SU-DHL-6 (cell line): Measurements from ENCODE around the gene KRT17.
"Not testable (repeated sequence)": the region's sequence is repeated elsewhere in the genome, so short reads cannot be mapped to it uniquely, and the experiment has no call there.

Source experiments
- H2AFZ ChIP-seq: fragments of 200-600 bp; sonication (generic); 2 replicates; pipeline ENCODE4 v1.6.1; 2014; ENCODE audit warnings: low read depth, mild to moderate bottlenecking, moderate library complexity, mixed read lengths, antibody characterized with exemption, low read length; ENCODE audit not compliant: severe bottlenecking
- H3F3A ChIP-seq: fragments of 200-600 bp; shearing (Covaris generic); 2 replicates; pipeline ENCODE4 v1.6.0; 2016; ENCODE audit warnings: antibody characterized with exemption, mild to moderate bottlenecking; ENCODE audit not compliant: insufficient read depth
- H3K27ac ChIP-seq: fragments of 200-600 bp; sonication (generic); 2 replicates; pipeline ENCODE4 v1.5.1; 2016; ENCODE audit warnings: low read depth, mild to moderate bottlenecking, low read length, moderate library complexity, mixed read lengths
- H3K27me3 ChIP-seq: fragments of 200-600 bp; sonication (generic), shearing (Covaris generic); 2 replicates; pipeline ENCODE4 v1.6.0; 2014; ENCODE audit warnings: mild to moderate bottlenecking, low read length
- H3K36me3 ChIP-seq: fragments of 200-600 bp; sonication (generic); 2 replicates; pipeline ENCODE4 v1.6.1; 2014; ENCODE audit warnings: mild to moderate bottlenecking, low read length, mixed read lengths
- H3K4me2 ChIP-seq: fragments of 300-600, 200-600 bp; shearing (Covaris generic), sonication (generic); 2 replicates; pipeline ENCODE4 v1.6.0; 2014; ENCODE audit warnings: low read length, low read depth, mild to moderate bottlenecking; ENCODE audit not compliant: poor library complexity, severe bottlenecking
- H3K4me3 ChIP-seq: fragments of 200-600 bp; sonication (generic); 2 replicates; pipeline ENCODE4 v1.5.1; 2014; ENCODE audit warnings: antibody characterized with exemption, low read length, mild to moderate bottlenecking, mixed read lengths; ENCODE audit not compliant: insufficient read depth, poor library complexity, severe bottlenecking
- H3K79me2 ChIP-seq: fragments of 200-600 bp; sonication (generic); 2 replicates; pipeline ENCODE4 v1.6.1; 2014; ENCODE audit warnings: mild to moderate bottlenecking, low read length, moderate library complexity; ENCODE audit not compliant: insufficient read depth
- H3K9ac ChIP-seq: fragments of 200-600 bp; sonication (generic); 2 replicates; pipeline ENCODE4 v1.7.0; 2014; ENCODE audit warnings: mild to moderate bottlenecking, low read length
- H3K9me2 ChIP-seq: fragments of 200-600 bp; sonication (generic); replicated peaks from 2 replicates; pipeline ENCODE4 v1.6.1; 2014; ENCODE audit warnings: low read length; ENCODE audit not compliant: insufficient read depth
- H3K9me3 ChIP-seq: fragments of 200-600 bp; sonication (generic); 2 replicates; pipeline ENCODE4 v1.6.1; 2014; ENCODE audit warnings: low read length, mixed read lengths; ENCODE audit not compliant: insufficient read depth
- H4K20me1 ChIP-seq: fragments of 200-600 bp; sonication (generic); 2 replicates; pipeline ENCODE4 v1.6.1; 2014; ENCODE audit warnings: low read depth, mild to moderate bottlenecking, antibody characterized with exemption, low read length, moderate library complexity, mixed read lengths
- EZH2phosphoT487 ChIP-seq: fragments of 200-600 bp; sonication (generic), shearing (Covaris generic); conservative IDR thresholded peaks from 2 replicates; pipeline ENCODE4 v1.6.1; 2018; ENCODE audit warnings: mild to moderate bottlenecking, antibody characterized with exemption, low read length, moderate library complexity, mixed read lengths
- TF ChIP-seq, protein P1 (sequence below): fragments of 200-600 bp; sonication (generic); IDR thresholded peaks from one replicate; pipeline ENCODE4 v1.5.1; 2017; ENCODE audit warnings: antibody characterized with exemption, mild to moderate bottlenecking, low read length, moderate library complexity; ENCODE audit not compliant: insufficient read depth, poor library complexity, severe bottlenecking

Gene KRT17

DNA sequence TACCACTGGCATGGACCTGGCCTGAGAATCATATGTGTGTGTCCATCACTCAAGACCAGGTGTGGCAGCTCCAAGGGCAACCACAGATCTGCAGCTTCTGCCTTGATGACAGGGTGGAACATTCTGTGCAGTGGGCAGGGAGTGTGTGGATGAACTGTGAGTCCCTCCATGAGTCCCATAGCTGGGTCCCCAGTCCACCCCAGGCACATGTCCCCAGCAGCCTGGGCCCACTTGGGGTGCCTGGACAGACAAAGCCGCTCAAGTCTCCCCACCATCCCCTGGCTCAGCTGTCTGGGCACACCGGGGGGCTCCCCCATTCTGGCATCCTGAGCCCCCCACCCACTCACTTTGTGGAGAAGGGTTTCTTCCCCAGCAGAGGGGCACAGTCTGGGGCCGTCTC lies 7.2 kb downstream of the KRT17 start:
- H3K79me2 ChIP-seq = no peaks in the 10 kb centered on the region
- H3K9ac ChIP-seq = no peak overlapping the region
- no peak overlapping the region for H3K4me3 ChIP-seq
- no peaks in the 10 kb centered on the region for H3K27me3 ChIP-seq
- TF ChIP-seq, protein P1, sequence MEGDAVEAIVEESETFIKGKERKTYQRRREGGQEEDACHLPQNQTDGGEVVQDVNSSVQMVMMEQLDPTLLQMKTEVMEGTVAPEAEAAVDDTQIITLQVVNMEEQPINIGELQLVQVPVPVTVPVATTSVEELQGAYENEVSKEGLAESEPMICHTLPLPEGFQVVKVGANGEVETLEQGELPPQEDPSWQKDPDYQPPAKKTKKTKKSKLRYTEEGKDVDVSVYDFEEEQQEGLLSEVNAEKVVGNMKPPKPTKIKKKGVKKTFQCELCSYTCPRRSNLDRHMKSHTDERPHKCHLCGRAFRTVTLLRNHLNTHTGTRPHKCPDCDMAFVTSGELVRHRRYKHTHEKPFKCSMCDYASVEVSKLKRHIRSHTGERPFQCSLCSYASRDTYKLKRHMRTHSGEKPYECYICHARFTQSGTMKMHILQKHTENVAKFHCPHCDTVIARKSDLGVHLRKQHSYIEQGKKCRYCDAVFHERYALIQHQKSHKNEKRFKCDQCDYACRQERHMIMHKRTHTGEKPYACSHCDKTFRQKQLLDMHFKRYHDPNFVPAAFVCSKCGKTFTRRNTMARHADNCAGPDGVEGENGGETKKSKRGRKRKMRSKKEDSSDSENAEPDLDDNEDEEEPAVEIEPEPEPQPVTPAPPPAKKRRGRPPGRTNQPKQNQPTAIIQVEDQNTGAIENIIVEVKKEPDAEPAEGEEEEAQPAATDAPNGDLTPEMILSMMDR = no peak
- no peak for TF ChIP-seq EZH2phosphoT487
- H2AFZ ChIP-seq = no peak overlapping the region
- no peaks in the 10 kb centered on the region for H4K20me1 ChIP-seq
- H3K36me3 ChIP-seq = no peaks in the 10 kb centered on the region
- H3K9me2 ChIP-seq = no peaks in the 10 kb centered on the region
- H3K27ac ChIP-seq = no peak overlapping the region
- no peaks in the 10 kb centered on the region for H3F3A ChIP-seq
- H3K9me3 ChIP-seq = no peaks in the 10 kb centered on the region
- no peak overlapping the region for H3K4me2 ChIP-seq

DNA sequence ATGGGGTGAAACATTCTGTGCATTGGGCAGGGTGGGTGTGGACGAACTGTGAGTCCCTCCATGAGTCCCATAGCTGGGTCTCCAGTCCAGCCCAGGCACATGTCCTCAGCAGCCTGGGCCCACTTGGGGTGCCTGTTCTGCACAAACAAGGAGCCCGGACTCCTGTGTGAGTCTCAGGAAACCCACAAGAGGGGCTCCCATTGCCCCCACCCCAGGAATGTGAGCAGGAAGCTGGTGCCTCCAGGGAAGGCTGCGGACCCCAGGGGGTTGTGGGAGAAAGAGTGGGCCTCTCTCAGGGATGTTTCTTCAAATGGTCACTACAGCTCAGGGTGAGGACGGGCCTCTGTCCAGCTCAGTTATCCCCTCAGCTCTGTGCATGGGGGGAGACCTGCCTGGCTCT lies 7.9 kb downstream of the KRT17 start:
- H3K9ac ChIP-seq, H4K20me1 ChIP-seq, H3K4me3 ChIP-seq, H3K9me2 ChIP-seq, H3F3A ChIP-seq, H3K9me3 ChIP-seq, H3K27me3 ChIP-seq, H3K36me3 ChIP-seq, H2AFZ ChIP-seq, H3K27ac ChIP-seq, H3K79me2 ChIP-seq, H3K4me2 ChIP-seq: not testable (repeated sequence)

DNA sequence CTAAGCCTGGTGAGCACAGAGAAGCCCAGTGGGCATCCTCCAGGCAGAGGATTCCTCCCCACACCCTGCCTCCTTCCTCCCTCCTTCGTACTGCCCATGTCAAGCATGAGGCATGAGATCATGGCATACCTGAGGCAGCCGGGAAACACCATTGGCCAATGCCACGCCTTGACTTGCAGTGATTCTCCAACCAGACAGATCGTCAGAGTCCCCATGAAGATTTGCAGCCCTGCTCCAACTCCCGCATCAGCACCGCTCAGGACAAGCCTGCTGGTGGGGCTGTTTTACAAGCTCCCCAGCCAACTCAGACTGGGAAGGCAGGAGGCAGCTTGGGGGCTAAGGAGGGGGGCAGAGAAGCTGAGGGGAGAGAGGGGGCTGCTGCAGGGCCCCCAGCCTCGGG lies 8.9 kb downstream of the KRT17 start:
- Histone ChIP-seq H3K79me2 (no peaks in the 10 kb centered on the region), H3K9me3 (no peaks in the 10 kb centered on the region), H3F3A (no peaks in the 10 kb centered on the region), H2AFZ (no peak overlapping the region), H3K27me3 (no peaks in the 10 kb centered on the region), H4K20me1 (no peaks in the 10 kb centered on the region), H3K36me3 (no peaks in the 10 kb centered on the region), H3K4me3 (no peak overlapping the region), H3K9me2 (no peaks in the 10 kb centered on the region), H3K9ac (no peak overlapping the region), H3K27ac (no peak overlapping the region), H3K4me2 (no peak overlapping the region)
- no peak for TF ChIP-seq EZH2phosphoT487
- TF ChIP-seq, protein P1 = no peak

DNA sequence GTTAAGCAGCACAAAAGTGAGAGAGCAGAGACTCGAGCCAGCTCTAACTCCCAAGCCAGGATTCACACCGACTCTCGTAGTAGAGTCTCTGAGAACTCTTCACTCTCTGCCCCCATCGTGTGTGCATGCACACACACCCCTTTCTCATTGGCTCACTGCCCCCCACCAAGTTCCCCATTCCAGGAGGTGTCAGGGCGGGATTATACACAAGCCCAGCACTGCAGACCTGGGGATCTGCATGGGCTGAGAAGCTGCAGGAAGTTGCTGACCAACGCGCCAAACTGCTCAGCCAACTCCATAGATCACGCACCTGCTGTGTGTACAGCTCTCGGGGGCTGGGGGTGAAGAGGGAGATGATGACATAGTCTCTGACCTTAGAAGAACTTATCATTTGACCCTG lies 9.6 kb downstream of the KRT17 start:
- not testable (repeated sequence) for H3K9ac ChIP-seq, H4K20me1 ChIP-seq, H2AFZ ChIP-seq, H3K27me3 ChIP-seq, H3F3A ChIP-seq, H3K36me3 ChIP-seq, H3K79me2 ChIP-seq, H3K27ac ChIP-seq, H3K4me2 ChIP-seq, H3K4me3 ChIP-seq, H3K9me3 ChIP-seq, H3K9me2 ChIP-seq
